ENCODE data around the gene UTP14A.

UTP14A gene

DNA sequence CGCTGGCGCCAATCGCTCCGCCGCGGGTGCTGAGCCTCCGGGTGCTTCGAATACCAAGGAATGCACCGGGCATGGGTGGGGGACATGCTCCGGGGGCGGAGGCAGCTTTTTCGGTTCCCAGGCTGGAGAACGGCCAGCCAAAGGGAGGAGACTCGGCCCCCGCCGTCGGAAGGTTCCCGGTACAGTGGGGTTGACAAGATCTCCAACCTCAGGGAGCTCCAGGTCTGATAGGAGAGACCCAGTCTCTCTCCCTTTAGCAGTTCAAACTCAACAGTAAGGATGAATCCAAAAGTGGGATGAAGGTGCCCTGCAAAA, 47.3 kb downstream of the UTP14A start:
- no peak for DNase-seq

DNA sequence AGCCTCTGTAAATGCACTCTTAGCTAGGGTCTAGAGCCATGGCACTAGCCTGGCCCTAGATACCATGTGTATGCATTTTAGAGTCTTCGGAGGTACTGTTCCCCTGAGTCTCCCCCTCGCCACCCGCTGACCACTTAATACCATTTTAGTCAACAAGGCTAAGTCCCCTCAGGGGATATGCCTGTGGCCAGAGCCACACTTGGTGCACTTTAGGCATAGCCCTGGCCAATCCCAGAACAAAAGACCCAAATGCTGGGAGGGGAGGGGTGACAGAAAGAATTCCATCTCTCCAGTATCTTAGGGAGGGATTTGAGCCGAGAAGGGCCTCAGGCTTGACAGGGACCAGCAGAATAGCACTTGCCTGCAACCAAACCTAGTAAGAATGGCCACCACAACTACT, 47.9 kb downstream of the UTP14A start:
- no peak for DNase-seq

- DNase-seq = no peak
Observed at GRCh38 chrX:129954804-129955203, 48.8 kb downstream of the UTP14A start.

GRCh38 chrX:129955682-129956081, 49.7 kb downstream of the UTP14A start:
- no peak for DNase-seq

DNA sequence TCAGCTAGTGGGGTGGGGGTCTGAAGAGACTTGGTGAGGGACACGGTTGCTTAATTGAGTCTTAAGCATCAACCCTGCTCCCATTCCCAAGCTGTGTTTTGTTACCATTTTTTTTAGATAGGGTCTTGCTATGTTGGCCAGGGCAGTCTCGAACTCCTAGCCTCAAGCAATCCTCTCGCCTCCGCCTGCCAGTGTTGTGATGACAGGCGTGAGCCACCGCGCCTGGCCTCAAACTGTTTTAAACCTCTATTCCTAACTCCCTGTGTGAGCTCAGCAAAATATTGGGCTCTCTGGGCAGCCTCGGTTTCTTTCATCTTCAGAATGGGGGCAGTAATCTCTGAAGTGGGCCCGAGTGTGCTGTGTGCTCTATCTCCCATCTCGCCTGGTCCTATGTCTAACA, 50.2 kb downstream of the UTP14A start:
- DNase-seq = no peak

DNA sequence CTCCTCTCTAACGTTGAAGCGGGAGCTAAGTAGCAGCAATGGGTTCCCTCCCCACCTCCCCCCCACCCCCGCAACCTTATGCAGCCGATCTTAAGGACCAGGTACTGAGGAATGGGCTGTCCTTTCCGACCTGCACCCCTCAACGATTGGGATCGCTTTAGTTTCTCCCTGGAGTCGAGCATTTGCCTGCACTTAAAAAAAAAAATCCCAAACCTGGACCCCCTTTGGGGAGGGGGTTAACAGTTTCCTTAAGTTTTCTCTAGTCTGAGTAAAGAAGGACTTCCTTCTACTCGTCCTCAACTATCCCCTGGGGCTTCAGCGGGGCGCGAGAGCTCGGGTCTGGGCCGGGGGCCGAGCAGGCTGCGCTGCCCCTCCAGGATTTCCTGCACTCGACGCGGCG, 50.8 kb downstream of the UTP14A start:
- no peak for DNase-seq

- DNase-seq = no peak
Observed at GRCh38 chrX:129957241-129958082, 51.5 kb downstream of the UTP14A start.

DNA sequence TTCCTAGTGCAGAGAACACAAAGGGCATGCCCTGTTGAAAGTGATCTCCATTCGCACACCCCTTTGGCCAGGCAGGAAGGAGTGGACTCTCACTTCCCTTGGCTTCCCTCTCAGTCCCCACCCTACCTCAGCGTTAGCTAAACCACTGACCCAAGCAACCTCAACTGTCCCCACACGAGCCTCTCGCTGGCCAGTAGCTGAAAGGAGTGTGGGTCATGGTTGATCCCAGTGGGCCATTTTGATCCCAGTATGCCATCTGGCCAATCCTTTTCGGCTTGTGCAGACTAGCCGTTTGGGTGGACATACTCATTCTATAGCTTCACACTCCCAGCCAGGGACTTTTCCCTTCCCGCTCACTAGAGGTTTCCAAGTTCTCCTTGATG, 52.1 kb downstream of the UTP14A start:
- DNase-seq = no peak

DNA sequence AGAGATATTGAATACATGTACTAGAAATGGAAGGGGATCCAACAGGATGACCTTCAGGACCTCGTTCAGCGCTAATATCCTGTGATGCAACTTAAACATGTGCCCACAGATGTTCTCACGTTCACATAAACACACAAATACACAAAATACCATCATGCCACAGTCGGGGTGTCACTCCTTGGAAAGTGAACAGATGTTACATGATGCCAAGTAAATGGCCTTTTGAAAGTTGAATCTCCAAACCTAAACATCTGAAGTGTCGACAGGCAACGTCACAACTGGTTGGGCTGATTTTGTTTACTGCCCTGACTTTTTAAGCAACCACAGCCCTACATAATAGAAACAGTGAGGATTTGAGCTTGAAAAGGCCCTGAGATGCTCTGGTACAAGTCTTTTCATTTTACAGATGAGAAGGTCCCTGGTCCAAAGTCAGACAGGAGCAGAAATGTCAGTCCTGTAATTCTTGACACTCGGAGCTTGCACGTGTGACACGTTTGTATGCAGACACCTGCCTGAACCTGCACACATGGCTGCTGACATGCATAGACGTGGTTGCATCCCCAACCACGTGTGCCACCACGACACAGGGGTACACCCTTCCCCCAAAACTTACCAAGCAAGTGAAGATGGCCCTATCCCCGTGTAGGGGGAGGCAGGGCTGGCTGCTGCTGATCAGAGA, 53.0 kb downstream of the UTP14A start:
- DNase-seq = no peak

DNA sequence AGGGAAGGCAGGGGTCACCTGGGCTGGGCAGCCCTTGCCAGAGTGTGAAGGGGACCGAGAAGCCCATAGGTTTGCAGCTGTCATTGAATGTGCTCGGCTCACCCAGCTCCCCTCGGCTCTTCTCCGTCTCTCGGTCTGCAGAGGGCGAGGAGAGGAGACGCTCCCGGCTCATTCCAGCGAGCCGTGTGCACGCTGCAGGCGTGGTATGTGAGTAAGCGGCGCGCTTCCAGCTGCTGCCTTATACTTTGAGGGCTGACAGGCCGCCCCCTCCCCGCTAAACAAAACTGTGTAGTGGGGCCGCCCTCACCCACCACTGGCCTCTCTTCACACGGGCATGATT, 53.5 kb downstream of the UTP14A start:
- no peak for DNase-seq

GRCh38 chrX:129961180-129962083, 55.5 kb downstream of the UTP14A start:
- DNase-seq = peak; percentile 12

DNA sequence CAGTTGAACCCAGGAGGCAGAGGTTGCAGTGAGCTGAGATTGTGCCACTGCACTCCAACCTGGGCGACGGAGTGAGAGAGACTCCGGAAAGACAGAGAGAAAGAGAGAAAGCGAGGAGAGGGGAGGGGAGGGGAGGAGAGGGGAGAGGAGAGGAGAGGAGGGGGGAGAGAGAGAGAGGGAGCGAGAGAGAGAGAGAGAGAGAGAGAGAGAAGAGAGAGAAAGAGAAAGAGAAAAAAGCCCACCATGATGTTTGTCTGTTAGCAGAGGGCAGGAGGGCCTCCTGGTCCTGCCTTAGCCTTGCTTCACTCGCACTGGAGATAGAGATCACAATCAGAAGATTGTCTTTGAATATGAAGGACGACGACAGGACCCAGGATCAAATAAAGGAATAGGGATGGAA, 57.8 kb downstream of the UTP14A start:
- no peak for DNase-seq

- no peak for DNase-seq
Observed at GRCh38 chrX:129965166-129965565, 59.2 kb downstream of the UTP14A start.

- no peak for DNase-seq
Observed at GRCh38 chrX:129968968-129969367, 63.0 kb downstream of the UTP14A start.

DNA sequence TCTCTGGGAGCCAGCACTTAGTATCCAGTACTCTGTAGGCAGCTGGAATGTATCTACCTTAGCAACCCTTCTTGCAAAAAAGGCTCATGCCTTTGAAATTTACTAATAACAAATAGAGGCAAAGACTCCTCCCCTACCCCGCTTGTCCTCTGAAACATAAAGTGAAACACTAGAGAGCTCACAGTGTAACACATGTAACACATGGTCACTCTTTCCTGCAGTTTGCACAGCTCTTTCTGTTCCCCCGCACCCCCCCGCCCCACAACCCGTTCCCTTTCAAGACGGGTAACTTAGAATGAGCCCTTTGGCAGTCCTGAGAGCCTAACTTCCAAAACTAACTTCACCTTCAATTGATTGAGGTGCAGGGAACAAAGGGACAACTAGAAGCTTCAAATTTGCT, 70.5 kb downstream of the UTP14A start:
- DNase-seq = no peak

Measured in NCI-H1048 (cell line).